ENCODE results near the gene TPH1.

DNA sequence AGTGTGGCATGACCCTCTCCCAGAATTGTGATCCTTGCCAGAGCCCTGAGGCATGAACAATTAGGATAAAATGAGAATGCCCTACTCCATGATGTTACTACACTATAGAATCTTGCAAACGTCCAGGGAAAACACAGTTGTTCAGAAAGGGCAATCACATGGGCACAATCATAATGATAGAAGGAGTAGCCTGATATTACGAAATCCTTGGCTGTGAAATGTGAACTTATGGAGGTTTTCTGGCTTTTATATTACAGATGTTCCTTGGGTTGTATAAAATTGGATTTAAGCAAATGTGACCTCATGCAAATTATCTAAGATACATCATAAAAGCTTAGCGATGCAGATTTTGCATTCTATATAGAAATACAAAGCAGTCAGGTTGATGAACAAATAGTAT, 29.4 kb upstream of the TPH1 start:
- TF ChIP-seq, protein P1, sequence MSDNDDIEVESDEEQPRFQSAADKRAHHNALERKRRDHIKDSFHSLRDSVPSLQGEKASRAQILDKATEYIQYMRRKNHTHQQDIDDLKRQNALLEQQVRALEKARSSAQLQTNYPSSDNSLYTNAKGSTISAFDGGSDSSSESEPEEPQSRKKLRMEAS (IDR thresholded peaks at IDR 0.05) = no peak
- TF ChIP-seq, protein P2, sequence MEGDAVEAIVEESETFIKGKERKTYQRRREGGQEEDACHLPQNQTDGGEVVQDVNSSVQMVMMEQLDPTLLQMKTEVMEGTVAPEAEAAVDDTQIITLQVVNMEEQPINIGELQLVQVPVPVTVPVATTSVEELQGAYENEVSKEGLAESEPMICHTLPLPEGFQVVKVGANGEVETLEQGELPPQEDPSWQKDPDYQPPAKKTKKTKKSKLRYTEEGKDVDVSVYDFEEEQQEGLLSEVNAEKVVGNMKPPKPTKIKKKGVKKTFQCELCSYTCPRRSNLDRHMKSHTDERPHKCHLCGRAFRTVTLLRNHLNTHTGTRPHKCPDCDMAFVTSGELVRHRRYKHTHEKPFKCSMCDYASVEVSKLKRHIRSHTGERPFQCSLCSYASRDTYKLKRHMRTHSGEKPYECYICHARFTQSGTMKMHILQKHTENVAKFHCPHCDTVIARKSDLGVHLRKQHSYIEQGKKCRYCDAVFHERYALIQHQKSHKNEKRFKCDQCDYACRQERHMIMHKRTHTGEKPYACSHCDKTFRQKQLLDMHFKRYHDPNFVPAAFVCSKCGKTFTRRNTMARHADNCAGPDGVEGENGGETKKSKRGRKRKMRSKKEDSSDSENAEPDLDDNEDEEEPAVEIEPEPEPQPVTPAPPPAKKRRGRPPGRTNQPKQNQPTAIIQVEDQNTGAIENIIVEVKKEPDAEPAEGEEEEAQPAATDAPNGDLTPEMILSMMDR (IDR thresholded peaks at IDR 0.05; ENCODE audit: control extremely low read depth in 1 of 3, insufficient read depth in 1 of 3, low read depth in 1 of 3, low read length in 3 of 3) = no peak
- TF ChIP-seq SIN3A (conservative IDR thresholded peaks at IDR 0.05 in 1 of 2, IDR thresholded peaks at IDR 0.05 in 1 of 2; ENCODE audit: low read depth in 1 of 2, low read length in 2 of 2) = no peak
- TF ChIP-seq SIX5 (IDR thresholded peaks at IDR 0.05; ENCODE audit: low read depth, low read length) = no peak
- TF ChIP-seq, protein P3, sequence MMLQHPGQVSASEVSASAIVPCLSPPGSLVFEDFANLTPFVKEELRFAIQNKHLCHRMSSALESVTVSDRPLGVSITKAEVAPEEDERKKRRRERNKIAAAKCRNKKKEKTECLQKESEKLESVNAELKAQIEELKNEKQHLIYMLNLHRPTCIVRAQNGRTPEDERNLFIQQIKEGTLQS (IDR thresholded peaks at IDR 0.05; ENCODE audit: insufficient read depth, low read depth, low read length) = no peak
- no peak for TF ChIP-seq SRF (IDR thresholded peaks at IDR 0.05; ENCODE audit: low read depth, low read length)
- no peak for TF ChIP-seq RNF2 (IDR thresholded peaks at IDR 0.05; ENCODE audit: borderline replicate concordance, low read depth, low read length, missing control alignments, poor library complexity, severe bottlenecking)
- TF ChIP-seq YY1 (IDR thresholded peaks at IDR 0.05; ENCODE audit: low read depth, low read length) = no peak
- TF ChIP-seq JUN (IDR thresholded peaks at IDR 0.05; ENCODE audit: low read depth, low read length) = no peak
- TF ChIP-seq ASH2L (IDR thresholded peaks at IDR 0.05; ENCODE audit: low read length) = no peak
- no peak for TF ChIP-seq POLR2A (IDR thresholded peaks at IDR 0.05; ENCODE audit: control extremely low read depth in 1 of 2, low read depth in 2 of 2, low read length in 2 of 2)
- TF ChIP-seq CEBPB (IDR thresholded peaks at IDR 0.05; ENCODE audit: low read depth, low read length) = no peak
